ENCODE data around the gene CPEB3. TPM values are rescaled to one million over a fixed set of nuclear protein-coding genes. Genes with fewer than 3 reads are reported as not detected.

Gene CPEB3
- total and polyA plus RNA-seq, 12 donors: 1.6 to 13.4 (median 6.1) TPM

- Histone ChIP-seq H3K27ac (no peak overlapping the region), H3K4me1 (replicated peaks in 1 of 2) (peaks cover 22 to 35% of the 10 kb centered on the region in 2 donors)
Measured at GRCh38 chr10:92103376-92104090, 187.3 kb downstream of the CPEB3 start.

DNA sequence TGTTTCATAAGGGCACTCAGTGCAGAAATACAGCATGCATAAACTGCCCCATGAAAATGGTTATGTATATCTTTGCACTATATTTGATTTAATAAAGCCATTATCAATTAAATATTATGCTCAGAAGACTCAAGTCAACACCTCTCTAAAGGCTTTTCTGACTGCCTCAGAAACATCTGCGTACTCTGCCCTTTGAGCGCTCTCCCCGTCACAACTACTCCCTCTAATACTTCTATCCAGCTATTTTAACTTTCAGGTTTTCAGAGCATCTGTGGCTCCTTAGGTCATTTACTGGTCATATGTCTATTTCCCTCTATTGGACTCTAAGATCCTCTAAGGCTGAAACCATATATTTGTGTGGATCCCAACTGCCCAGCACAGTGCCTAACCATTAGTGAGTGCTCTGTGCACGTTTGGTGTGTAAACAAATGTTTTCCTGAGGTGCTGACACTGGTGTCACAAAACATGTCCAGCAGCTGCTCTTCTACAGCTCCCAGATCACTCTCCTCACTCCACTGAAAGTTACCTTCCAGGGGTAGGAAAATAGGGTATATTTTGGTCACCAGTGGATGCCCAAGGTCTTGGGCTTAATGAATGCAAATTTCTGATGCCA lies 188.2 kb downstream of the CPEB3 start:
- Histone ChIP-seq H3K27ac (no peak overlapping the region), H3K4me3 (no peak overlapping the region), H3K4me1 (replicated peaks in 1 of 2) (peaks cover 14 to 27% of the 10 kb centered on the region in 2 donors), H3K9me3 (replicated peaks in 1 of 3) (no peaks in the 10 kb centered on the region), H3K27me3 (no peaks in the 10 kb centered on the region), H3K36me3 (replicated peaks in 1 of 2) (no peaks in the 10 kb centered on the region)
- intact Hi-C loops (cut with DNase I): no loop called here
- TF ChIP-seq POLR2A (IDR thresholded peaks at IDR 0.05) (no peak), CTCF (IDR thresholded peaks at IDR 0.05) (no peak)
- 85 to 92% (median 89%) methylated on average over 4 of the region's 4 CpGs for WGBS, 4 donors
- no peak for DNase-seq

More at GRCh38 chr10:92103376-92104090, 187.3 kb downstream of the CPEB3 start:
- intact Hi-C loops (cut with DNase I): no loop called here
- TF ChIP-seq POLR2A (IDR thresholded peaks at IDR 0.05) (no peak), CTCF (IDR thresholded peaks at IDR 0.05) (no peak)
- Histone ChIP-seq H3K36me3 (replicated peaks in 1 of 2) (no peaks in the 10 kb centered on the region), H3K9me3 (replicated peaks in 1 of 3) (no peaks in the 10 kb centered on the region), H3K27me3 (no peaks in the 10 kb centered on the region), H3K4me3 (no peak overlapping the region)
- WGBS, 4 donors: 84 to 98% (median 86%) methylated on average over 2 of the region's 2 CpGs
- no peak for DNase-seq

DNA sequence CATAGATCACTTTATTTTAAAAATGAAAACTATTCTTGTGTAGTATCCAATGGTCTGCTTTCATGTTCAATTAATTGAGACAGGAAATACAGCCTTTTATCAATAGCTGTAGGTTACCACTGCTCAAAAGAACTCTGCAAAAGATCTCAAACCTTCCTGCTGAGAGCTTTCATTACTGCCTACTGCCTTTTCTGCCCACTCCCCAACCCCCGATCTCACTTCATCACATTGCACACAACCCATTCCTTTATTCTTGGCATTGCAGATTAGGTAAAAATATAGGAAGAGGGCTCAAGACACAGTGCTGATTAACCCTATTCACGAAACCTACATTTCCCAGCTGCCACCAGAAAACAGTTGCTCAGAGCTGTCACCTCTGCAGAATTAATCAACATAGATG lies 195.9 kb downstream of the CPEB3 start:
- WGBS, 4 donors: 89 to 97% (median 92%) methylated on average over 2 of the region's 2 CpGs
- TF ChIP-seq CTCF (IDR thresholded peaks at IDR 0.05): no peak
- no peak for TF ChIP-seq POLR2A (IDR thresholded peaks at IDR 0.05)
- Histone ChIP-seq H3K27ac (no peak overlapping the region), H3K36me3 (replicated peaks in 1 of 2) (no peaks in the 10 kb centered on the region), H3K9me3 (replicated peaks in 1 of 3) (no peaks in the 10 kb centered on the region), H3K4me1 (replicated peaks in 1 of 2) (no peaks in the 10 kb centered on the region), H3K4me3 (no peak overlapping the region), H3K27me3 (no peaks in the 10 kb centered on the region)
- intact Hi-C loops (cut with DNase I): no loop called here
- no peak for DNase-seq

- Histone ChIP-seq H3K27me3 (no peaks in the 10 kb centered on the region), H3K9me3 (replicated peaks in 1 of 3) (no peaks in the 10 kb centered on the region), H3K4me1 (replicated peaks in 1 of 2) (peaks cover 0 to 14% of the 10 kb centered on the region in 2 donors), H3K36me3 (replicated peaks in 1 of 2) (no peaks in the 10 kb centered on the region), H3K27ac (no peak overlapping the region), H3K4me3 (no peak overlapping the region)
- WGBS, 4 donors: 66 to 74% (median 69%) methylated on average over 2 of the region's 2 CpGs
- intact Hi-C loops (cut with DNase I): no loop called here
- DNase-seq: no peak
- no peak for TF ChIP-seq CTCF (IDR thresholded peaks at IDR 0.05)
- no peak for TF ChIP-seq POLR2A (IDR thresholded peaks at IDR 0.05)
Measured at GRCh38 chr10:92091965-92092364, 198.9 kb downstream of the CPEB3 start.

All from adrenal gland (tissue), 12 donors.